Thymus (tissue), 11 donors: ENCODE data around the gene ACCSL. TPM values are rescaled to one million over a fixed set of nuclear protein-coding genes. Genes with fewer than 3 reads are reported as not detected.

Experiments
- DNase-seq, 9 donors: peaks; one replicate each; pipeline ENCODE4 v3.0.0-alpha.2; 2013; ENCODE audit warnings: low spot score in 9 of 9, low read depth in 6 of 9, missing footprints in 1 of 9
- H3K27ac ChIP-seq, 2 donors: one replicate each; pipeline ENCODE4 v1.5.1; 2013; ENCODE audit warnings: control low read depth in 1 of 2, low read depth in 1 of 2, low read length in 1 of 2, mild to moderate bottlenecking in 1 of 2, moderate library complexity in 1 of 2
- H3K27me3 ChIP-seq, 2 donors: one replicate each; pipeline ENCODE4 v1.5.1; 2013; ENCODE audit warnings: low read length in 1 of 2; ENCODE audit not compliant: control insufficient read depth in 2 of 2, insufficient read depth in 1 of 2
- H3K36me3 ChIP-seq, 2 donors: one replicate each; pipeline ENCODE4 v1.5.1; 2013; ENCODE audit warnings: low read length in 1 of 2, mild to moderate bottlenecking in 1 of 2, moderate library complexity in 1 of 2; ENCODE audit not compliant: control insufficient read depth in 2 of 2, insufficient read depth in 2 of 2
- H3K4me1 ChIP-seq, 2 donors: one replicate each; pipeline ENCODE4 v1.5.1; 2013; ENCODE audit warnings: low read length in 2 of 2; ENCODE audit not compliant: control insufficient read depth in 2 of 2, insufficient read depth in 2 of 2
- H3K4me3 ChIP-seq, 2 donors: one replicate each; pipeline ENCODE4 v1.5.1; 2013; ENCODE audit warnings: low read length in 2 of 2, control low read depth in 1 of 2, mild to moderate bottlenecking in 1 of 2
- H3K9me3 ChIP-seq, 2 donors: one replicate each; pipeline ENCODE4 v1.5.1; 2013; ENCODE audit warnings: low read length in 1 of 2, mild to moderate bottlenecking in 1 of 2; ENCODE audit not compliant: control insufficient read depth in 2 of 2, insufficient read depth in 1 of 2
- WGBS: extraction: QIAGEN DNeasy Blood & Tissue Kit; methylation state at CpG from one replicate; pipeline ENCODE4 v1.1.7; 2013; 5-methylcytosine and 5-hydroxymethylcytosine counted together
- polyA plus RNA-seq: library from polyadenylated mRNA; stranded (reverse); fragments of 200-250 nt; gene quantifications from one replicate; pipeline ENCODE4 v1.2.3, GENCODE V29; 2013
- total RNA-seq: library from RNA; stranded (reverse); fragments of 120-200 nt; gene quantifications from one replicate; pipeline ENCODE4 v1.2.4, GENCODE V29; 2013
- donor health status: healthy.

ACCSL gene
- total and polyA plus RNA-seq, 2 donors: 0.05 to 0.11 TPM

GRCh38 chr11:44037658-44037998, 10.2 kb upstream of the ACCSL start:
- H3K4me3 ChIP-seq: no peak overlapping the region
- H3K27ac ChIP-seq: no peak overlapping the region
- no peaks in the 10 kb centered on the region for H3K36me3 ChIP-seq
- H3K4me1 ChIP-seq: no peaks in the 10 kb centered on the region
- no peaks in the 10 kb centered on the region for H3K9me3 ChIP-seq
- DNase-seq: no peak
- H3K27me3 ChIP-seq: no peaks in the 10 kb centered on the region
- WGBS: 96% methylated on average over 2 of the region's 2 CpGs

GRCh38 chr11:44043157-44043556, 4.6 kb upstream of the ACCSL start:
- no peak overlapping the region for H3K27ac ChIP-seq
- H3K4me1 ChIP-seq: no peaks in the 10 kb centered on the region
- no peaks in the 10 kb centered on the region for H3K9me3 ChIP-seq
- no peak overlapping the region for H3K4me3 ChIP-seq
- no peak for DNase-seq
- H3K36me3 ChIP-seq: no peaks in the 10 kb centered on the region
- 96% methylated on average over 2 of the region's 2 CpGs for WGBS
- H3K27me3 ChIP-seq: no peaks in the 10 kb centered on the region

DNA sequence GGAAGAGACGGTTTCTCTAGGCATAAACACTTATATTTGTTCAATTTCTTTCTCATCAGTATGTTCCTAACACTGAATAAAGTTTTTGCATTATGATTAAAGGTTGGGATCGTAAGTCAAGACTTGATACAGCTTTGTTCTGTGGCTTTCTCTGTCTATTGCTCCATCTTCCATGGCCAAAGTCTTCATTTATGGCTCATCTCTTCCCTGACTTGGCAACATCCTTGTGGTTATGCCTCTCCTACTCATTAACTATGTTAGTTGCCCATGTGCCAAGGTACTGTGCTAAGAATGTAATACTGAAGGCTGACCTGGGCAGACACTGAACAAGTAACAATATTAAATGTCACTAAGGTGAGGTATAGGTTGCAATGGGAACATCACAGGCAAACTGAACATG, 1.6 kb upstream of the ACCSL start:
- H3K27ac ChIP-seq: no peak overlapping the region
- no peak overlapping the region for H3K4me3 ChIP-seq
- H3K36me3 ChIP-seq: no peaks in the 10 kb centered on the region
- no peaks in the 10 kb centered on the region for H3K27me3 ChIP-seq
- DNase-seq: no peak
- no peaks in the 10 kb centered on the region for H3K4me1 ChIP-seq
- H3K9me3 ChIP-seq: no peaks in the 10 kb centered on the region
- WGBS: 91% methylated on average over 2 of the region's 2 CpGs

DNA sequence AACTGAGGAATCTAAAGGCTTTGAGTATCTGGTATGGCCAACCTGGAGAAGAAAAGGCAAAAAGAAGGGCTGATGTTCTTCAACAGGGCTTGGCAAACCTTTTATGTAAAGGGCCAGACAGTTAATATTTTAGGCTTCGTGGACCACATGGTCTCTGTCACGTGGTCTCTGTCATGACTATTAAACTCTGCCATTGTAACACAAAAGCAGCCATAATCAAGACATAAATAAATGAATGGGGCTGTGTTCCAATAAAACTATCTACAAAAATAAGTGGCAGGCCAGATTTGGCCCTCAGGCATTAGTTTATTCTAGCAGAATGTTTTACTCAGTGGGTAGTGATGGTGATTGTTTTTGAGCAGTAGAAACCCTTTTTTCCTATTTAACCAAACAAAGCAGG, 483 bp upstream of the ACCSL start:
- 88% methylated on average over 2 of the region's 2 CpGs for WGBS
- Histone ChIP-seq H3K4me1 (no peaks in the 10 kb centered on the region), H3K9me3 (no peaks in the 10 kb centered on the region), H3K27ac (no peak overlapping the region), H3K36me3 (no peaks in the 10 kb centered on the region), H3K27me3 (no peaks in the 10 kb centered on the region), H3K4me3 (no peak overlapping the region)
- no peak for DNase-seq

GRCh38 chr11:44049832-44050231, 2.1 kb downstream of the ACCSL start:
- Histone ChIP-seq H3K27ac (no peak overlapping the region), H3K4me3 (no peak overlapping the region), H3K27me3 (no peaks in the 10 kb centered on the region), H3K36me3 (no peaks in the 10 kb centered on the region), H3K9me3 (no peaks in the 10 kb centered on the region), H3K4me1 (no peaks in the 10 kb centered on the region)
- no peak for DNase-seq
- WGBS: 91% methylated on average over 3 of the region's 3 CpGs

DNA sequence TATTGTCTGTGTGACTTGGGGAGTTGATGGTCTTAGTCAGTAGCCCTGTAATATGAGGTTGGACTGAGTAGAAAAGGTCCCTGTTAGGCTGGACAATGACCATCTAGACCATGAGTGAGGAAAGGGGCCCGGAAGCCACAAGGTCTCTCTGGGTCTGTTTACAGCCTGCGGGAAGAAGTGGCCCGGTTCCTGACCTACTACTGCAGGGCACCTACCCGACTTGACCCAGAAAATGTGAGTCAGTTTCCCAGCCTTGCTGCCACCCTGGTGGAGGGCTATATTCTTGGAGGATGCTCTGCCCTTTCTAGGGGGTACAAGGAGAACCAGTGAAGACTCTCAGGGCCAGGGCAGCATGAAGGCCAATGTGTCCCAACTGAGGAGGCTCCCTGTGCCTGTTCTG, 3.4 kb downstream of the ACCSL start:
- H3K4me1 ChIP-seq: no peaks in the 10 kb centered on the region
- no peaks in the 10 kb centered on the region for H3K36me3 ChIP-seq
- H3K27ac ChIP-seq: no peak overlapping the region
- H3K4me3 ChIP-seq: no peak overlapping the region
- DNase-seq: no peak
- WGBS: 96% methylated on average over 4 of the region's 4 CpGs
- H3K27me3 ChIP-seq: no peaks in the 10 kb centered on the region
- H3K9me3 ChIP-seq: no peaks in the 10 kb centered on the region

DNA sequence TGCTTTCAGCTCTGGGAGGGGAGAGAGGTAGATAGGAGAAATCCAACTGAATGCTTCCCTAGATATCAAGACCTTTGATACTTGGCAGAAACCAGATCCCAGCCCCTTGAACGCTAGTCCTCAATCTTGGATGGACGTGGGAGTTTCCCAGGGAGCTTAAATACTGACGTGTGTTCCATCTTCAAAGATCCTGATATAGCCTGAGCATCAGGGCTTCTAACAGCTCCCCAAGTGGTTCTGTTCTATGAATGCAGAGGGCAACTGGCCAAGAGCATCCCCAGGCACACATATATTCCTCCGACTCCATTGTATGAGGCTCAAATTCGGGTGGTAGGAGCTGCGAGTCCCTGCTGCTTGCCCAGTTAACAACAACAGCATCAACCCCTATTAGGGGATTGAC, 9.6 kb downstream of the ACCSL start:
- H3K36me3 ChIP-seq: no peaks in the 10 kb centered on the region
- no peaks in the 10 kb centered on the region for H3K4me1 ChIP-seq
- no peak overlapping the region for H3K4me3 ChIP-seq
- WGBS: 96% methylated on average over 6 of the region's 6 CpGs
- no peak for DNase-seq
- no peaks in the 10 kb centered on the region for H3K27me3 ChIP-seq
- no peaks in the 10 kb centered on the region for H3K9me3 ChIP-seq
- no peak overlapping the region for H3K27ac ChIP-seq

- Histone ChIP-seq H3K9me3 (no peaks in the 10 kb centered on the region), H3K27ac (no peak overlapping the region), H3K36me3 (no peaks in the 10 kb centered on the region), H3K4me3 (no peak overlapping the region), H3K27me3 (no peaks in the 10 kb centered on the region), H3K4me1 (no peaks in the 10 kb centered on the region)
- WGBS: 96% methylated on average over 6 of the region's 6 CpGs
- DNase-seq: no peak
Measured at GRCh38 chr11:44058275-44058674, 10.5 kb downstream of the ACCSL start.

GRCh38 chr11:44065161-44065661, 17.4 kb downstream of the ACCSL start:
- H3K27ac ChIP-seq: no peak overlapping the region
- WGBS: 80% methylated on average over 4 of the region's 4 CpGs
- DNase-seq: no peak
- no peaks in the 10 kb centered on the region for H3K36me3 ChIP-seq
- H3K4me3 ChIP-seq: peak overlapping the region in 1 of 2 donors; percentile 70
- H3K27me3 ChIP-seq: no peaks in the 10 kb centered on the region
- H3K9me3 ChIP-seq: no peaks in the 10 kb centered on the region
- peaks cover 4 to 14% of the 10 kb centered on the region in 2 donors for H3K4me1 ChIP-seq
